ENCODE data around the gene IREB2. TPM values are rescaled to one million over a fixed set of nuclear protein-coding genes. Genes with fewer than 3 reads are reported as not detected.
A peak's percentile ranks its signal among the peaks of the same experiment; 100 is the strongest.

The IREB2 gene
- total RNA-seq, 1 experiment from 2014 or later, result 86.4 TPM

DNA sequence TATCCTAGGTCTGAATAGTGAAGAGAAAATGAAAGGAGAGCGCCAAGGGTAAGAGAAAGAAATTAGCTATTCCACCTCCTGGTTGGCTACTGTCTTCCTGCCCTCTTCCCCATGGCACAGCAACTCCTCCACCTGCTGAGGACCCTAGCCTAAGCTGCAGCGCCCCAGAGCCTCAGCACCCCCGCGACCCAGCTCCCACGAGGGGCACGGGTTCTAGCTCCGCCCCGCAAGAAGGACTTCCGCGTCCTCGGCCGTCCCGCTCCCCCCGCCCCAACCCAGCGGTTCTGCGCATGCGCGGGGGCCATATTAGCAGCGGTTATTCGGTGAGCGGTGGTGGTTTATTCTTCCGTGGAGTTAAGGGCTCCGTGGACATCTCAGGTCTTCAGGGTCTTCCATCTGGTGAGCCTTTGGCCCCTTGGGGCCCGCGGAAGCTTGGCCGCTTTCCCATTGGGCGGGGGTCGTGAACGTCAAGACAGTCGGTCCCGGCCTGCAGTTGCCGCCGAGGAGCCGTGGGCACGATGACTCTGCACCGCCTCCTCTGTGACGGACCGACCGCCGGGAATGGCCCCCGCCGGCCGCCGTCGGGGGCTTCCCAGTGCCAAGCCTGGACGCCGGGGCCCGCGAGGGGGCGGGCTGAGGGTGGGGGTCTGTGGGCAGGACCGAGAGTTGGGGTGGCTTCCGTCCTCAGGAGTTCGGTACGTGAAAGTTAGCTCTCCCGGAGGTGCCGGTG, 102.3 kb downstream of the IREB2 start, which contains the start of gene PSMA4:
PSMA4 (plus strand) TSS at position 304 of the 730 bp plus-strand sequence. CDS start 1,484 bp downstream, outside the sequence.
- TF ChIP-seq, protein P1, sequence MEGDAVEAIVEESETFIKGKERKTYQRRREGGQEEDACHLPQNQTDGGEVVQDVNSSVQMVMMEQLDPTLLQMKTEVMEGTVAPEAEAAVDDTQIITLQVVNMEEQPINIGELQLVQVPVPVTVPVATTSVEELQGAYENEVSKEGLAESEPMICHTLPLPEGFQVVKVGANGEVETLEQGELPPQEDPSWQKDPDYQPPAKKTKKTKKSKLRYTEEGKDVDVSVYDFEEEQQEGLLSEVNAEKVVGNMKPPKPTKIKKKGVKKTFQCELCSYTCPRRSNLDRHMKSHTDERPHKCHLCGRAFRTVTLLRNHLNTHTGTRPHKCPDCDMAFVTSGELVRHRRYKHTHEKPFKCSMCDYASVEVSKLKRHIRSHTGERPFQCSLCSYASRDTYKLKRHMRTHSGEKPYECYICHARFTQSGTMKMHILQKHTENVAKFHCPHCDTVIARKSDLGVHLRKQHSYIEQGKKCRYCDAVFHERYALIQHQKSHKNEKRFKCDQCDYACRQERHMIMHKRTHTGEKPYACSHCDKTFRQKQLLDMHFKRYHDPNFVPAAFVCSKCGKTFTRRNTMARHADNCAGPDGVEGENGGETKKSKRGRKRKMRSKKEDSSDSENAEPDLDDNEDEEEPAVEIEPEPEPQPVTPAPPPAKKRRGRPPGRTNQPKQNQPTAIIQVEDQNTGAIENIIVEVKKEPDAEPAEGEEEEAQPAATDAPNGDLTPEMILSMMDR (conservative IDR thresholded peaks at IDR 0.05; ENCODE audit: low read depth, low read length), result no peak
- no peak for TF ChIP-seq EZH2 (IDR thresholded peaks at IDR 0.05; ENCODE audit: borderline replicate concordance, low read depth, low read length, poor library complexity, severe bottlenecking)
- intact Hi-C loops (cut with micrococcal nuclease; ENCODE audit: unreplicated experiment), result no loop called here
- BruUV-seq (replicated peaks), result no TSS peak

DNA sequence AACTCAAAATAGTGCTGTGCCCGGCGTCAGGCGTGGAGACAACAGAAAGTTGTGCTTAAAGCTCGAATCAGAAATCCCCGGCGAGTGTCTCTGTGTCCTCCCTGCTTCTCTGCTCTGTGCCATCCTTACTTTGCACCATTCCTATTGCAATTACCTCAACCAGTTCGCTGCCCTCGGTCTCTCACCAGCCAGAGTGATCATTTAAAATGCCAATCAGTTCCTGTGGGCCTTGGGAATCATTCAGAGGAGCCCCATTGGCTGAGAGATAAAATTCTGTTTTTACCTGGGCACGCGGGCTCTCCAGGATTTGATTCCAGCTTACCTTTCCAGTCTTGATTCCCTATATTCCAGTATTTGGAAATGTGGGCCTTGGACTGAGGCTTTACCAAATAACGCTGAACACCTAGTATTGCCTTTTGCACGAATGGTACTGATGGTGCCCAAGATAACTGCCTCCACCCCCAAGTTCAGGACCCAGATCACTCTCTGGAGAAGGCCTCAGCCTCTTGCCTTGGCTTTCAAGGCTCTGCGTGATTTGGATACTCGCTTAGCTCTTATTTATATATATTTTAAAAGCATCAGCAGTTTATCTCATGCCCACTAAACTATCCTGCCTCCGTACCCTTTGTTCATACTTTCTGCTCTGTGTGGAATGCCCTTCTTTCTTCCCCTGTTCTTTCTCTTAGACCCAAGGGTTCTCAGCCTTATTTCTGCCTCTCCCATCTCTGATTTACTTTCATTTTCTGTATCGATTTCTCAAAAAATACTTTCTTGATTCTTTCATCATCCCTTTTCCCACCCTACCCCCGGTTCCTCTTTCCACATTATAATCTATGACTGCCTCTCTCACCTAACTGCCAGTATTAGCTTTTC, 103.1 kb downstream of the IREB2 start:
- ChIA-PET POLR2A (ENCODE audit: low non-redundant PET) (no interaction called here), CTCF (no interaction called here)
- peak overlapping the region; percentile 92 for H3K4me3 ChIP-seq (ENCODE audit: low read depth, low read length, poor library complexity, severe bottlenecking)
- H3K27me3 ChIP-seq (replicated peaks; ENCODE audit: insufficient read depth, low read depth, low read length, poor library complexity), result no peaks in the 10 kb centered on the region
- H3K36me3 ChIP-seq (ENCODE audit: insufficient read depth, low read length, poor library complexity, severe bottlenecking), result peaks cover 42% of the 10 kb centered on the region
- intact Hi-C loops (cut with micrococcal nuclease; ENCODE audit: unreplicated experiment), result no loop called here
- DNase-seq (ENCODE audit: low spot score), result peak; percentile 12
- peaks cover 6% of the 10 kb centered on the region for H3K4me1 ChIP-seq (ENCODE audit: insufficient read depth, low read length, poor library complexity, severe bottlenecking)
- H3K27ac ChIP-seq (ENCODE audit: low read depth, low read length, poor library complexity, severe bottlenecking), result peak overlapping the region; percentile 99
- no peak for TF ChIP-seq EZH2 (IDR thresholded peaks at IDR 0.05; ENCODE audit: borderline replicate concordance, low read depth, low read length, poor library complexity, severe bottlenecking)
- TF ChIP-seq, protein P1 (conservative IDR thresholded peaks at IDR 0.05; ENCODE audit: low read depth, low read length), result no peak
- BruUV-seq (replicated peaks), result no TSS peak
- H3K9me3 ChIP-seq (ENCODE audit: low read depth, low read length, poor library complexity, severe bottlenecking), result no peaks in the 10 kb centered on the region

More for the DNA sequence above, 102.3 kb downstream of the IREB2 start, which contains the start of gene PSMA4:
- peaks cover 34% of the 10 kb centered on the region for H3K36me3 ChIP-seq (ENCODE audit: insufficient read depth, low read length, poor library complexity, severe bottlenecking)
- H3K4me3 ChIP-seq (ENCODE audit: low read depth, low read length, poor library complexity, severe bottlenecking), result peak within 1 kb of the TSS; percentile 92
- H3K9me3 ChIP-seq (ENCODE audit: low read depth, low read length, poor library complexity, severe bottlenecking), result no peaks in the 10 kb centered on the region
- H3K4me1 ChIP-seq (ENCODE audit: insufficient read depth, low read length, poor library complexity, severe bottlenecking), result peaks cover 6% of the 10 kb centered on the region
- peak; percentile 94 for DNase-seq (ENCODE audit: low spot score)
- POLR2A ChIA-PET (ENCODE audit: low non-redundant PET), result interaction anchor here (0.6 kb wide), 1 partner anchor 356 kb away, joined by 11 read pairs; no protein-coding TSS in a partner anchor
- no peaks in the 10 kb centered on the region for H3K27me3 ChIP-seq (replicated peaks; ENCODE audit: insufficient read depth, low read depth, low read length, poor library complexity)
- CTCF ChIA-PET, result no interaction called here
- H3K27ac ChIP-seq (ENCODE audit: low read depth, low read length, poor library complexity, severe bottlenecking), result peak within 1 kb of the TSS; percentile 99

DNA sequence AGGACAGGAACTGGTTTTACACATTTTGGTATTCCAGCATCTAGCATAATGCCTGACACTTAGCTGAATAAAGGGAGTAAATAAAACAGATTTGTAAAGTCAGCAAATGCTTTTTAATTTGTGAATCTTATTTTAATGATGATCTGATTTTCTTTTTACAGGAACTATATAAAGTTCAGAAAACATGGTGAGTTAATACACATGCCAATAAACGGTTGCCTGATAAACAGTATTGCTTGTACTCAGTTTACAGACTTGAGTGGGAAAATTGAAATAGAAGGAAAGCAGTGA, 103.7 kb downstream of the IREB2 start:
- H3K9me3 ChIP-seq (ENCODE audit: low read depth, low read length, poor library complexity, severe bottlenecking), result no peaks in the 10 kb centered on the region
- peak overlapping the region; percentile 99 for H3K27ac ChIP-seq (ENCODE audit: low read depth, low read length, poor library complexity, severe bottlenecking)
- POLR2A ChIA-PET (ENCODE audit: low non-redundant PET), result interaction anchor here (0.7 kb wide), 1 partner anchor 24 kb away, joined by 5 read pairs; the partner anchor contains the start of gene CHRNA5
- TSS peak; percentile 42 for BruUV-seq (replicated peaks)
- H3K4me1 ChIP-seq (ENCODE audit: insufficient read depth, low read length, poor library complexity, severe bottlenecking), result peaks cover 6% of the 10 kb centered on the region
- CTCF ChIA-PET, result no interaction called here
- DNase-seq (ENCODE audit: low spot score), result no peak
- peaks cover 48% of the 10 kb centered on the region for H3K36me3 ChIP-seq (ENCODE audit: insufficient read depth, low read length, poor library complexity, severe bottlenecking)
- no peak for TF ChIP-seq EZH2 (IDR thresholded peaks at IDR 0.05; ENCODE audit: borderline replicate concordance, low read depth, low read length, poor library complexity, severe bottlenecking)
- TF ChIP-seq, protein P1 (conservative IDR thresholded peaks at IDR 0.05; ENCODE audit: low read depth, low read length), result no peak
- intact Hi-C loops (cut with micrococcal nuclease; ENCODE audit: unreplicated experiment), result no loop called here
- H3K4me3 ChIP-seq (ENCODE audit: low read depth, low read length, poor library complexity, severe bottlenecking), result peak overlapping the region; percentile 92
- H3K27me3 ChIP-seq (replicated peaks; ENCODE audit: insufficient read depth, low read depth, low read length, poor library complexity), result no peaks in the 10 kb centered on the region
